Trophoblast cell (in vitro differentiated cells and primary cell): Measurements from ENCODE around the gene EIF2A.

Experiments used
- DNase-seq, 2 donors: peaks; one replicate each; pipeline ENCODE4 v3.0.0-alpha.2; 2016
- H2AFZ ChIP-seq: 2 replicates; pipeline ENCODE4 v1.6.1; 2013; ENCODE audit warnings: low read length, moderate library complexity, mild to moderate bottlenecking; ENCODE audit not compliant: insufficient read depth, poor library complexity
- H2AK5ac ChIP-seq: 2 replicates; pipeline ENCODE4 v1.6.1; 2013; ENCODE audit warnings: mild to moderate bottlenecking, low read length
- H2BK120ac ChIP-seq: 2 replicates; pipeline ENCODE4 v1.6.1; 2013; ENCODE audit warnings: low read length, mild to moderate bottlenecking, moderate library complexity; ENCODE audit not compliant: insufficient read depth, poor library complexity
- H2BK12ac ChIP-seq: 2 replicates; pipeline ENCODE4 v1.6.1; 2013; ENCODE audit warnings: mild to moderate bottlenecking, low read length, moderate library complexity
- H2BK5ac ChIP-seq: 2 replicates; pipeline ENCODE4 v1.6.1; 2013; ENCODE audit warnings: low read length, low read depth, moderate library complexity, mild to moderate bottlenecking; ENCODE audit not compliant: poor library complexity
- H3K14ac ChIP-seq: 2 replicates; pipeline ENCODE4 v1.6.1; 2013; ENCODE audit warnings: mild to moderate bottlenecking, low read length
- H3K18ac ChIP-seq: 2 replicates; pipeline ENCODE4 v1.6.1; 2013; ENCODE audit warnings: mild to moderate bottlenecking, low read length
- H3K23ac ChIP-seq: 2 replicates; pipeline ENCODE4 v1.6.1; 2013; ENCODE audit warnings: low read length
- H3K27ac ChIP-seq: 2 replicates; pipeline ENCODE4 v1.5.1; 2013; ENCODE audit warnings: low read depth, mild to moderate bottlenecking, inconsistent platforms, low read length, moderate library complexity
- H3K27me3 ChIP-seq: 2 replicates; pipeline ENCODE4 v1.6.1; 2013; ENCODE audit warnings: inconsistent platforms, mild to moderate bottlenecking, low read length, moderate library complexity; ENCODE audit not compliant: insufficient read depth
- H3K36me3 ChIP-seq, 2 experiments: 1 replicate in 1 of 2; 2 replicates in 1 of 2; pipeline ENCODE4 v1.6.1; 2013; ENCODE audit warnings: low read length in 2 of 2, mild to moderate bottlenecking in 2 of 2, moderate library complexity in 1 of 2; ENCODE audit not compliant: insufficient read depth in 2 of 2, control insufficient read depth in 1 of 2
- H3K4ac ChIP-seq: 2 replicates; pipeline ENCODE4 v1.6.1; 2013; ENCODE audit warnings: low read depth, mild to moderate bottlenecking, low read length, moderate library complexity
- H3K4me1 ChIP-seq, 2 experiments: 1 replicate in 1 of 2; 2 replicates in 1 of 2; pipeline ENCODE4 v1.6.1; 2013; ENCODE audit warnings: low read length in 2 of 2, mild to moderate bottlenecking in 2 of 2, moderate library complexity in 1 of 2; ENCODE audit not compliant: insufficient read depth in 2 of 2, control insufficient read depth in 1 of 2
- H3K4me2 ChIP-seq: 2 replicates; pipeline ENCODE4 v1.6.1; 2013; ENCODE audit warnings: inconsistent platforms, mild to moderate bottlenecking, low read length, moderate library complexity
- H3K4me3 ChIP-seq: 2 replicates; pipeline ENCODE4 v1.5.1; 2013; ENCODE audit warnings: mild to moderate bottlenecking, low read depth, low read length, inconsistent platforms
- H3K79me1 ChIP-seq: one replicate; pipeline ENCODE4 v1.6.1; 2013; ENCODE audit warnings: low read length
- H3K79me2 ChIP-seq: 2 replicates; pipeline ENCODE4 v1.6.1; 2013; ENCODE audit warnings: low read length, mild to moderate bottlenecking; ENCODE audit not compliant: control insufficient read depth, insufficient read depth, poor library complexity
- H3K9ac ChIP-seq: 2 replicates; pipeline ENCODE4 v1.6.1; 2013; ENCODE audit warnings: mild to moderate bottlenecking, low read length
- H3K9me3 ChIP-seq: 2 replicates; pipeline ENCODE4 v1.6.1; 2013; ENCODE audit warnings: low read depth, mild to moderate bottlenecking, control low read depth, inconsistent platforms, low read length; ENCODE audit not compliant: insufficient read depth
- H4K12ac ChIP-seq: 2 replicates; pipeline ENCODE4 v1.6.1; 2013; ENCODE audit warnings: low read depth, mild to moderate bottlenecking, low read length, moderate library complexity
- H4K8ac ChIP-seq: 2 replicates; pipeline ENCODE4 v1.6.1; 2013; ENCODE audit warnings: low read depth, mild to moderate bottlenecking, low read length, moderate library complexity
- H4K91ac ChIP-seq: one replicate; pipeline ENCODE4 v1.6.1; 2013; ENCODE audit warnings: low read depth, mild to moderate bottlenecking, low read length, moderate library complexity
- WGBS: extraction: QIAGEN DNeasy Blood & Tissue Kit; methylation state at CpG from one replicate; pipeline ENCODE4 v1.1.7; 2013; ENCODE audit warnings: missing lambda C conversion rate; ENCODE audit not compliant: insufficient read length, insufficient coverage; ENCODE audit errors: extremely low coverage; 5-methylcytosine and 5-hydroxymethylcytosine counted together

The EIF2A gene

DNA sequence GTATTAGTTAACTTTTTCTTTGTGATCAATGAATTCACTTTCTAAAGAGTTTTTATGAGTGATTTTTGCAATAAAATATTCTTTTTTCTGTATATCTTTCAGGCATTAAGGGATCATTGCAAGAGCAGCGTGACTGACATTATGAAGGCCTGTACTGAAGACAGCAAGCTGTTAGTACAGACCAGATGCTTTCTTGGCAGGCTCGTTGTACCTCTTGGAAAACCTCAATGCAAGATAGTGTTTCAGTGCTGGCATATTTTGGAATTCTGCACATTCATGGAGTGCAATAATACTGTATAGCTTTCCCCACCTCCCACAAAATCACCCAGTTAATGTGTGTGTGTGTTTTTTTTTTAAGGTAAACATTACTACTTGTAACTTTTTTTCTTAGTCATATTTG lies 81.0 kb downstream of the EIF2A start:
- H3K9me3 ChIP-seq: no peaks in the 10 kb centered on the region
- no peaks in the 10 kb centered on the region for H3K27me3 ChIP-seq
- H2AFZ ChIP-seq: no peak overlapping the region
- H3K14ac ChIP-seq: no peak overlapping the region
- no peaks in the 10 kb centered on the region for H3K4me1 ChIP-seq
- H4K12ac ChIP-seq: no peak overlapping the region
- H3K18ac ChIP-seq: no peak overlapping the region
- no peak overlapping the region for H3K4ac ChIP-seq
- no peaks in the 10 kb centered on the region for H3K79me1 ChIP-seq
- no peaks in the 10 kb centered on the region for H3K79me2 ChIP-seq
- H3K9ac ChIP-seq: no peak overlapping the region
- no peak overlapping the region for H2BK120ac ChIP-seq
- H3K4me3 ChIP-seq: no peak overlapping the region
- H3K23ac ChIP-seq: no peak overlapping the region
- no peak overlapping the region for H3K4me2 ChIP-seq
- no peak overlapping the region for H2BK5ac ChIP-seq
- H3K36me3 ChIP-seq: peaks cover 6 to 16% of the 10 kb centered on the region in 2 experiments
- H3K27ac ChIP-seq: no peak overlapping the region
- no peak overlapping the region for H4K8ac ChIP-seq
- H2BK12ac ChIP-seq: no peak overlapping the region
- H2AK5ac ChIP-seq: no peak overlapping the region
- DNase-seq: no peak
- WGBS: no CpG with 5 or more reads among the region's 2 CpGs
- H4K91ac ChIP-seq: no peak overlapping the region

- no peaks in the 10 kb centered on the region for H3K79me2 ChIP-seq
- H2AK5ac ChIP-seq: no peak overlapping the region
- H3K14ac ChIP-seq: no peak overlapping the region
- H3K4ac ChIP-seq: no peak overlapping the region
- no peak overlapping the region for H4K12ac ChIP-seq
- peak in 1 of 2 donors; percentile 40 for DNase-seq
- H3K79me1 ChIP-seq: no peaks in the 10 kb centered on the region
- H4K91ac ChIP-seq: no peak overlapping the region
- H3K27ac ChIP-seq: no peak overlapping the region
- H3K18ac ChIP-seq: no peak overlapping the region
- no peak overlapping the region for H3K4me2 ChIP-seq
- H3K36me3 ChIP-seq: peaks cover 4 to 11% of the 10 kb centered on the region in 2 experiments
- no peak overlapping the region for H2BK5ac ChIP-seq
- H4K8ac ChIP-seq: no peak overlapping the region
- no peak overlapping the region for H3K9ac ChIP-seq
- H2BK12ac ChIP-seq: no peak overlapping the region
- no peak overlapping the region for H3K4me3 ChIP-seq
- H2AFZ ChIP-seq: no peak overlapping the region
- no peaks in the 10 kb centered on the region for H3K9me3 ChIP-seq
- H3K23ac ChIP-seq: no peak overlapping the region
- H2BK120ac ChIP-seq: no peak overlapping the region
- no peaks in the 10 kb centered on the region for H3K4me1 ChIP-seq
- WGBS: no CpG with 5 or more reads among the region's 7 CpGs
- H3K27me3 ChIP-seq: no peaks in the 10 kb centered on the region
Measured at GRCh38 chr3:150631515-150632221, 85.1 kb downstream of the EIF2A start.

- Histone ChIP-seq H3K4me3 (no peak overlapping the region), H3K79me1 (no peaks in the 10 kb centered on the region), H3K36me3 (peaks cover 4 to 7% of the 10 kb centered on the region in 2 experiments), H4K12ac (peak overlapping the region; percentile 43), H3K79me2 (no peaks in the 10 kb centered on the region), H3K9ac (no peak overlapping the region), H2AFZ (no peak overlapping the region), H3K23ac (no peak overlapping the region), H4K91ac (no peak overlapping the region), H3K18ac (no peak overlapping the region), H2BK12ac (no peak overlapping the region), H2AK5ac (peak overlapping the region; percentile 29), H3K4me1 (no peaks in the 10 kb centered on the region), H2BK120ac (no peak overlapping the region), H3K14ac (no peak overlapping the region), H3K4ac (no peak overlapping the region), H3K4me2 (no peak overlapping the region), H3K9me3 (no peaks in the 10 kb centered on the region), H4K8ac (peak overlapping the region; percentile 23), H3K27ac (no peak overlapping the region), H3K27me3 (no peaks in the 10 kb centered on the region), H2BK5ac (no peak overlapping the region)
- no peak for DNase-seq
- WGBS: no CpG with 5 or more reads among the region's 6 CpGs
Measured at GRCh38 chr3:150635076-150635475, 88.5 kb downstream of the EIF2A start.

DNA sequence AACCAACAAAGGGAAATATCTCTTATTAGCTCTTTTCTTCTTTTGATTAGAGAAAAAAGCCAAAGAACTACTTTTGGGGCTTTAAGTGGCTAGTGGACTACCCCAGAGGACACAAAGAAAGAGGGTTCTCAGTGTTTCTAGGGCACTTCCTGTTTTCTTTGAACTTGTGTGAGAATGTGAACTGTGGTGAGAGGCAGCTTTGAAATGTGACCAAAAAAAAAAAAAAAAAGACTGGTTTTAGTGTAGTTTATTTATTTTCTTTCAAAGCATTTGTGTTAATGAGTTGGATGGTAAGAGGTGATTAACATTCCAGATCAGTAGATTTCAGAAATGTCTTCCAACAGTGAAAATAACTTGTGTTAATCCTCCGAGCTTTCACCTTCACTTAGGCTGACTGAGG lies 88.9 kb downstream of the EIF2A start:
- H3K9ac ChIP-seq: no peak overlapping the region
- H2AFZ ChIP-seq: no peak overlapping the region
- no peak overlapping the region for H2BK5ac ChIP-seq
- no peaks in the 10 kb centered on the region for H3K79me2 ChIP-seq
- H2BK12ac ChIP-seq: no peak overlapping the region
- H3K36me3 ChIP-seq: peaks cover 4 to 6% of the 10 kb centered on the region in 2 experiments
- no peaks in the 10 kb centered on the region for H3K4me1 ChIP-seq
- H4K12ac ChIP-seq: no peak overlapping the region
- no peaks in the 10 kb centered on the region for H3K27me3 ChIP-seq
- no peaks in the 10 kb centered on the region for H3K9me3 ChIP-seq
- no peaks in the 10 kb centered on the region for H3K79me1 ChIP-seq
- H2AK5ac ChIP-seq: no peak overlapping the region
- H3K4me2 ChIP-seq: no peak overlapping the region
- no CpG with 5 or more reads among the region's 1 CpG for WGBS
- no peak overlapping the region for H3K4me3 ChIP-seq
- H4K8ac ChIP-seq: no peak overlapping the region
- no peak overlapping the region for H3K4ac ChIP-seq
- H2BK120ac ChIP-seq: no peak overlapping the region
- no peak overlapping the region for H4K91ac ChIP-seq
- no peak overlapping the region for H3K14ac ChIP-seq
- H3K27ac ChIP-seq: no peak overlapping the region
- no peak overlapping the region for H3K23ac ChIP-seq
- no peak for DNase-seq
- H3K18ac ChIP-seq: no peak overlapping the region
